Measurements from ENCODE around the gene ACVRL1.

The ACVRL1 gene

GRCh38 chr12:51970904-51971646 lies 63.8 kb downstream of the ACVRL1 start:
- DNase-seq, result peak; percentile 51

GRCh38 chr12:51971679-51972421 lies 64.5 kb downstream of the ACVRL1 start:
- peak; percentile 22 for DNase-seq

DNA sequence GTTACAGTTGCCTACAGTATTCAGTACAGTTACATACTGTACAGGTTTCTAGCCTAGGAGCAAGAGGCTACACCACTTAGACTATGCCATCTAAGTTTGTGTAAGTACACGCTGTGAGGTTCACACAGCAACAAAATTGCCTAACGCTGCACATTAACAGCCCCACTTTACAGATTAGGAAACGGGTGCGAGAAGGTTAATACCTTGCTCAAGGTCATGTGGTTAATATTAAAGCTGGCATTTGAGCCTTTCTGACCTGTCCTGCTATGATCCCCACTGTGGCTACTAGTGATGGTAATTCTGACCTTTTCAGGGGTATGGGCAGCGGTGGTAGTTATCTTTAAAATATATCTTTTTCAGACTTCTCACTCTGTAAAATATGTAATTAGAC lies 65.1 kb downstream of the ACVRL1 start:
- DNase-seq, result no peak

DNA sequence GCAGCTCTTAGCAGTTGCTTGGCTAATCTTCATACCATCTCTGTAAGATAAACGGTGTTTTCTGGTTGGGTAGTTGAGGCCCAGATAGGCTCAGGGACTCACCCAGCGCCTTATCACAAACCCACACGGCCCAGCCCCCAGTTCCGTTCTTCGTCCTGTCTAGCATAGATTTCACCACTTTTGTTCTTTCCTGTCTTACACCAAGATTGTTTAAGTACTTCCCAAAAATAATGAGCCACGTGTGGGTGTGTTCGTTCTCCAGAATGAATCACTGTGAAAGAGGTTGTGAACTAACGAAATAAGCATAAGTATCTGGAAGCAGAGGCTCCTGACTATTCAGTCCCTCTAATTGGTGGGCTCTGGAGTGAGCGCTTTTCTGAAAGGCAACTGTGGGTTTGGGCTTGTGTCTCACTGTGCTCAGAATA lies 65.6 kb downstream of the ACVRL1 start:
- DNase-seq, result peak; percentile 60

Data from CD4-positive, alpha-beta T cell treated with Interleukin-21 for 1 hour (primary cell).